Left renal cortex interstitium (tissue), 4 donors: ENCODE results near the gene PROM1. TPM values are rescaled to one million over a fixed set of nuclear protein-coding genes. Genes with fewer than 3 reads are reported as not detected.
A peak's percentile ranks its signal among the peaks of the same experiment; 100 is the strongest.

Experiments
- DNase-seq, 4 donors: peaks; one replicate each; pipeline ENCODE4 v3.0.0-alpha.2; 2013; ENCODE audit warnings: low read depth in 4 of 4, low spot score in 2 of 4, missing footprints in 1 of 4
- polyA plus RNA-seq, 4 donors: library from polyadenylated mRNA; unstranded; fragments of 120-200 nt; gene quantifications; one replicate each; pipeline ENCODE4 v1.2.1, GENCODE V29; 2013; ENCODE audit not compliant: insufficient read length in 4 of 4

Gene PROM1
- polyA plus RNA-seq, 4 donors: 31.4 to 45.8 (median 42.2) TPM

DNA sequence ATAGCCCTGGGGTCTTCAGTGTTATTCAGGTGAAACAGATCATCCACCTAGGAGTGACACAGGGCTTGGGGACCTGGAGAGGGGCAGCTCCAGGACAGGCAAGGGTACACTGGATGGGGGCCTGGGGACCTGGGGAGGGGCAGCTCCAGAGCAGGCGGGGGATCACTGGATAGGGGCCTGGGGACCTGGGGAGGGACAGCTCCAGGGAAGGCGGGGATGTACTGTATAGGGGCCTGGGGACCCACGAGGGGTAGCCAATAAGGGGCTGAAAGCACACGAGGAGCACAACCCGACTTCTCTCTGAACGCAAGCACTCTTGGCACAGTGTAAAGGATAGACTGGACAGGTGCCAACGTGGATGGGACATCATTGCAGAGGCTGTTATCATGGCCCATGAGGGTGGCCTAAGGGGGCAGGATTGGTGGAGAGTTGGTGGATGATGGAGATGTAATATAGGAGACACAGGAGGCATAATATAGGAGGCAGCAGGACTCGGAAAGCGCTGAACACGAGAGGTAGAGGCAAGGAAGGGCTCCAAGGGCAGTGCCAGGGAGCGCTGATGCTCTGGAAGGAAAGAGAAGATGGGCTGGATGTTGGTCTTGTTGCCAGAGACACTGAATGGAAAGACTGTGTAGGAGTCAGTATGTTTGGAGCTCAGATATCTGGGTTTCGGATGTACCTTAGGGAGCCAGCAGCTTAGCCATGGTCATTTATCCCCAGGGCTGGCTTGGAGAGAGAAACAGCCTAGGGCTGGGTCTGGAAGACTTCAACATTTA is 82.9 kb downstream of the PROM1 start:
- DNase-seq: peak in 1 of 4 donors; percentile 7

DNA sequence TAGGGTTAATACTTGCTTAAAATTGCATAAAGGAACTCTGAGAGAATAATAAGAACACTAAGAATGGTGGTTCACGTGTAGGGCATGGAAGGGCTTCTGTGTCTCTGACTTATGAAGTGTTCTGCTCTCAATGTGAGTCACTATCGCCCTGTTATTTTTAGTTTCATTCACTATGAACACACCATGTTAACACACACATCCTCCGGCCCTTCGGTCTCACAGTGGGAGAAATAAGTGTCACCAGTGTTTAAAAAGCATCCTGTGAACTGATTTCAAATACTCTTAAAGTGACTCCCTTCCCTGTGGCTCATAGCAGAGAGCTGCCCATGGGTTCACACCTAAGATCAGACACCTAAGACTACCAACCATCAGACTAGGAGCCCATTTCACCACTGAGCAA is 87.0 kb downstream of the PROM1 start:
- no peak for DNase-seq

DNA sequence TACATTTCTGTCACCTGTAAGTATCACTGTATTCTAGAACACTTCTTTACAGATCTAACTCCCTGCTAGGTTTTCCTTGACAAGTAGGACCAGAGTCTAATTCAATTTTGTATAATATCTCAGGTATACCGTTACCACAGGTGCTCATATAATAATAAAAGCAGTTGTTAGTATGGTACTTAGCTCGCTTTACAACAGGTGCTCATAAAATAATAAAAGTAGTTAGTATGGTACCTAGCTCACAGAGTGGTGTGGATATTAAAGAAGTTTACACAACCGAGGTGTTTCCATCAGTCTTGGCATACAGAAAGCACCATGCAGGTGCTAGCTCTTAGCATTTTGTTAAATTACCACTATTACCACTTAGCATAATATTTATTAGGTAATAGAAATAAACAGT is 88.0 kb downstream of the PROM1 start:
- DNase-seq: no peak

DNA sequence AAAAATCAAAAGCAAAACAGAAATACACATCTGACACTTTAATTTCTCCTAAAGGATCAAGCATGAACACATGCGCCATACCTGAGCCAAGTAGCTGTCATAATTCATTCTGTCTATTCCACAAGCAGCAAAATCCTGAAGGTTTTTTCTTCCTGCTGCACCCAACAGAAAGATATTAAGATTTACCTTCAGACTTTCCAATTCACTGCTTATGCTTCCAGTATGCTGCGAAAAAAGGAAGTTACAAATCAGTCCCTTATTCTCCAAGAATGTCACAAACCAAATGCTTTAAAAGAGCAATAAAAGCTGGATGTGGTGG is 91.7 kb downstream of the PROM1 start:
- DNase-seq: no peak

DNA sequence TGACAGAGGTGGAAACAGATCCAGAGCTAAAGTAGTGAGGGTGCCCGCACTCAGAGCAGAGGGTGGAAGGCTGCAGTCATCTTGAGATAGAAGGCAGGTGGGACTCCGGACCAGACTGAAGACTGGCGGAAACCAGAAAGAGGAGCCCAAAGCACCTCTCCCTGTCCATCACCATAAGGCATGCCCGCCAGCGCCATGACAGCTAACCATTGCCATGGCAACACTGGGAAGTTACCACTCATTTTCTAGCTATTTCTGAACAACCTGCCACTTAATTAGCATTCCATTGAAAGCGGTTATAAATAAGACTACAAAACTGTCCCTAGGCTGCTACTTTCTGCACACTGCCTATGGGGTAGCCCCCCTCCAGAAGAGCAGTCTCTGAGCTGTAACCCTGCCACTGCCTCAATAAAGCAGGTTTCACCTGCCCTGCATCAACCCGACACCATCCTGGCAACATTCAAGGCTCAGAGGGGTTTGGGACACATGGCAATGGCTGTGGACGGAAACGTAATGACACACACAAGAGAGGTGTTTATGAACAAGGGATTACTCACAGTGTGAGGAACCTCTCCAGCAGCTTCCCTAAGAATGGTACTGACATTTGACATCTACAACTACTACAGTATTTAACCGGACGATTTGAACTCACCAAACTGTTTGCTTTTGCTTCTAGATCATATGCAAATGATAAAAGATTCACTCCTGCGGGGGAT is 93.1 kb downstream of the PROM1 start:
- no peak for DNase-seq

DNA sequence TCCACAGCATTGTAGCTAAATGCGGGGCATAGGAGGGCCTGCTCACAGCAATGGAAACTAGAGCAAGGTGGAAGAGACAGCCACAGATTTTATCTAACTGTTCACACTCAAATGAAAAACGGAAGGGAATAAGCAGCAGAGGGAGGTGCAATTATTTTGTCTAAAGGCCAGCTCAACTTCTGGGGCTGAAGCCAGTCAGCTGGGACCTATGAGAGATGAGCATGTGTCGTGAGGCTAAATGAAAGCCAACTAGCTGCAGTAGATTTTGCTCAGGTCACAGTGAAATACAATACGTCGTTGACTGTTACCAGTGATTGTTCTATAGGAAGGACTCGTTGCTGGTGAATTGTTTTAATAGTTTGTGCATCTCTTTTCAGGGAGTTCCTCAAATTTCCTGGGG is 94.4 kb downstream of the PROM1 start:
- no peak for DNase-seq

DNA sequence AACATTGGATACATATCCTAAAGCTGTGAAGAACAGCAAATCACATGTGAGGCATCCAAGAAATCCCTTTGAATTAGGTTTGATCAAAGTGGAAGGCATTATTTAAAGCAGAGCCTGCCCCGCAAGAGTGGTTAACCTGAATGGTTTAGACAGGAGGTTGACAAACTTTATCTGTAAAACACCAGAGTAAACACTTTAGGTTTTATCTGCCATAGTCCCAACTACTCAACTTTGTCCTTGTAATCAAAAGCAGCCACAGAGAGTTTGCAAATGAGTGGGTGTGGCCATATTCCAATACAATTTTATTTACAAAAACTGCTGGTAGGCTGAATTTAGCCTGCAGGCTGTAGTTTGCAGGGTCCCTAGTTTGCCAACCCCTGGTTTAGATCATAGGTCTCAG is 95.6 kb downstream of the PROM1 start:
- no peak for DNase-seq

DNA sequence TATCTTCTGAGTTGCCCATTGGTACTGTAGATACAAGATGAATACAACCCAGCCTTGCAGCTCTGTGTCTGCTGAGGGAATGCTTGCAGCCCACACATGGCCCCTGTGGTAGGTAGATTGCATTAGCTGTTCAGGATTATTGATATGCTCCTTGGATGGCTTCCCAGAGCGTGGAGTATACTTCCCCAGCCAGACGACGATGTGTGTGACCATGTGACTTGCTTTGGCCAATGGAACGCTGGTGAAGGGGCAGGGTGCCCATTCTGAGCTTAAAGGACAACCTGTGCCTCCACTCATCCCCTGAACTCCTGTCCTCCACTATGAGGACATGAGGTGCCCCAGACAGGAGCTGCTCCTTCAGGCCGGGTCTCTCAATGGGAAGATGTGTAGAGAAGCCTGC is 96.9 kb downstream of the PROM1 start:
- DNase-seq: no peak

DNA sequence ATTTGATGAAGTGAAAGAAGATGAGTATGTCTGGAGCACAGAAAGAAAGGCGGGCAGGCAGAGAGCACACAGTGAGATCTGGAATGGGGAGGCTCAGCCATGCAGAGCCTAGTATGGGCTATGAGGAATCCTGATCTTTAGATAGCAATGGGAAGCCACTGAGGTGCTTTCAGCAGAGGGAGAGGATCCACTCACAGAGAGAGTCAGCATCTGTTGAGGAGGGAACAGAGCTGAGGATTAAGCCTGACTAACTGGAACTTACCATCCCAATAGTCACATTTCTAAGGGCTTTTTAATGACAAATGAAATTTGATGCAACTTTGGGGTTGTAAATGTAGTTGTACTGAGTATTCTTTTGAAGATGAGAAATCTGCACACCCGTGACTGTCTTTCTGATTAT is 100.2 kb downstream of the PROM1 start:
- no peak for DNase-seq

DNA sequence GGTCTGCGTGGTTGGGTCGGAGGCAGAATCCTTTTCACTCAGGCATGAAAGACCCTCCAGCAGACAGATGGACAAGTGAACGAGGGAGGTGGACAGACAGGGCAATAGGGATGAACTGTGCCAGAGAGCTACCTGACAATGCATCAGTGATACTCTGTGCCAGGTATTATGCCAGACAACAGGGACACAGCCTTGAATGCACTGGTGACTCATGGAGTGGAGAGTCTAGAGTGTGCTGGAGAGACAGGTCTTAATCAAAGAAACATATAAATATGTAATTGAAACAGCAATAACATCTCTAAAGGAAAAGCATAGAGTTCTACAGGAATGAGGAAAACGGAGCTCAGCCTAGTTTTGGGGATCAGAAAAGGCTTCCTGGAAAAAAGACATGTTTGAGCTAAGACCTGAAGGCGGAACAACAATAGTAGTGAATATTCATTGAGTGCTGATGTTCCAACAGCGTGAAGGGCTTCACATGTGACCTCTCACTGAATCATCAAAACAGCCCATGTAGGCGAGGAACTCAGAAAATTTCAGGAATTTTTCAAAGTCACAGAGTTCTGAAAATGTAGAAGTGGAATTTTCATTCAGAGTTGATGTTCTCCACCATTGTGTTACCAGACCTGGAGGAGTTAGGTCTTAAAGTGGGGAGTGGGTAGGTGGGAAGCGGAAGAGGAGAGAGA is 100.8 kb downstream of the PROM1 start:
- DNase-seq: no peak

DNA sequence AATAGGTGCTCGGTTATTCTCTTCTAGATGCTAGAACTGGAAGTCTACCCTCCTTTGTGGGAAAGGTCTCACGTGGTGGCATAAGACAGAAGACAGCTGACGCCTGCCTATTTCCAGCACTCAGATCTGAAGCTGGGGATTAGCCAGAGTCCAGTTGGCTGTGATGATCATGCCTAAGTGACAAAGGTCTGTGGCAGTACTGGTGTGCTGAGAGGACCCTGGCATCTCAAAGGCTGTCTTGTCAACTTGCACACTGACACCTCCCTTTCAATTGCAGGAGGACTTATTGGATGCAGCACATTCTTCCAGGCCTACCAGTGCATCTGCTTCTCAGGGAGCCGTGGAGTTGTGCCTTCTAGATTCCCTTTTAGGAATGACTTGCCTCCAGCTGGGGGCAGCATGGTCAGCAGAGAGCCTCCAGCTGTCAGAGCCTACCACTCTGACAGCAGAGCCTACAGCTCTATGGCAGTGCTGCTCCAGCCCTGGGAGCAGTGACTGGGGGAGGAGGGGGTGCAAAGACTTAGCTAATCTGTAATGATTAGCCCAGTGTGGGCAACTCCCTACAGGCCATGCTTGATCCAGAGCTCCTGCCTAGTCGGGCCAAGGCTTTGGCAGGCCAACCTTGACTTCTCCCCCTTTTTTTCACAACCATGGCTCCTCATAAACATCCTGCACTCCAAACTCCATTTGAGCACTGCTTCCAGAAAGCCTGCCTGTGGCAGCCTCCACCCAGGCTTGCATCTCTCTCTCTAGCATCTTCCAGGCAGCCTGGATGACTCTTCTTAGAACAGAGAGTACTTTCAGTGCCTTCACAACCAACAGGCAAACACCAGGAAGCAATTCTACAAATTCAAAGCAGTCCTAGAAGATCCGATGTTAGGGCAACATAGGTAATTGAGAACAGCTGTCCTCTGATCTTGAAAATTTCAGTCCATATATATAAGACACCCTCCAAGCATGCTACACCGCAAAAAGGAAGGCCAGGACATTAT is 107.1 kb downstream of the PROM1 start:
- no peak for DNase-seq

DNA sequence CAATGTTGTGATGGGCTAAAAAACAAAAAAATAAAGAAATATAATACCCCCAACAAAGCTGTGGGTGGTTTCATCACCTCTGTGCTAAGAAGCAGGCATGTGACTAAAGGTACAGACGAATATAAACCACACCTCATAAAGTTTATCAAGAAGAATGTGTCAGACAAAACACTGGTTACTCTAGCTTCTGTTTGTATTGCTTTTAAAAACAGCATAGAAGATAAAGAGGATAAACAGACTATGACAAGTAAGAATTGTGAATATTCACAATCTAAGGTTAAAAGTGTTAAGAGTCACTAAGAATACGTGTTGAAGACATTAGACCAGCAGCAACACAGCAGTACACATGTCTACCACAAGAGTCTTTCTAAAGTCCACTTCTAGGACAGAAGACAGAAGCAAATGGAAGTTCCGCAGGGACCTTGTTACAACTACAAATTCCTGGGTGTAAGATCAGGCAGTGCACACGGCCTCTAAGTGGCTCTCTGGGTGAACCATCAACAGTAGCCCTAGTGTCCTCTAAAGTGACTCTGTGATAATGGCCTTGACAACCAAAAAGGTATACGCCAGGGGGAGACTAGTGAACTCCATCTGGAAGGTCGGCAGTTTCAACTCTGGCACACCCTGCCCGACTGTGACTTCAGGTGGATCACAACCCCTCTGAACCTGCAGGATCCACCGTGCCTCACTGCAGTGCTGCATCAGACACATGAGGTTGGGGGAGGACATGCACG is 112.6 kb downstream of the PROM1 start:
- no peak for DNase-seq

DNA sequence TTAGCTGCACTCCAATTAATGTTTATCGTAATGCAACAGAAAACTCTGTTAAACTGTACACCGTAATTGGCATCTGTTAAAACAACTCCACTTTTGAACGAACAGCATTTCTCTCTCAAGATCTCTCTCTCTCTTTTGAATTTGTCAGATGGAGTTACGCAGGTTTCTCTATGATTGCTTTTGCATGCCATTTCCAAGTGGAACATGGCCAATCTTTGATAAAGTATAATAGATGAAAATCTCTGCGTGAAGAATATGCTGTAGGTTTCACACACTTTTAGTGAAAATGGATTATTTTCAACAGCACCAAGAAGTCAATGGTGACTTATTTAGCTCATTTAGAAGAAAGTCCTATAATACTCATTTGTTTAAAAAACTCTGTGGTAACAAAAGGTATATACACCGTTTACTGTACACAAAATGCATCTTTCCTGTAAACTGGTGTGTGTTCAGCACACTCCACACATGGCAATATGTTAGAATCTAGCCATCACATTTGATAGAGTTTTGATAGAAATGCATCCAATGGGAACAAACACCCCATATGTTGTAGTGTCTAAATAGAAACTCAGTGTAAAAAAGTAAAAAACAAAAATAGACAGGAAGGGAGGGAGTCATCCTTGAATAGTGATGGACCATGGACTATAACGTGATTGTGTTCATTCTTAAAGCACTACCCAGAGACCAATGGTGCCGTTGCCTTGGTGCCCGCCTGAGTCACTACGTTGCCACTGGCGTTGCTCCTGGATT is 115.1 kb downstream of the PROM1 start:
- no peak for DNase-seq

DNA sequence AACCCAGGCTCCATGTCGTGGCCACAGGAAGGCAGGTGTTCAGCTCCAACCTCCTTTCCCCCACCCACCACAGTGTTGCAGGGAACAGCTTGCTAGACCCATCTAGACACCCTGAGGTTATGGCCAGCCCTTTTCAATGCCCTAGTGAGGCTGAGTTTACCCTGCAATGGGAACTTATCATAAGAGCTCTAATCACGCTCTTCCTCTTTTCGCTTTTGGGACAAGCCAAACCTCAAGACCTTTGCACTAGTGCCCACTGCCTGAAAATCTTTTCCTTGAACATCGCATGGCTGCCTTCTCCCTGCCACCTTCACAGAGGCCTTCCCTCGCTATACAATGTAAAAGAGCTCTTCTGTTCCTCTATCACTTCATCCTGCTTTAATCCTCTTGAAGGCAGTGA is 118.5 kb downstream of the PROM1 start:
- DNase-seq: no peak

DNA sequence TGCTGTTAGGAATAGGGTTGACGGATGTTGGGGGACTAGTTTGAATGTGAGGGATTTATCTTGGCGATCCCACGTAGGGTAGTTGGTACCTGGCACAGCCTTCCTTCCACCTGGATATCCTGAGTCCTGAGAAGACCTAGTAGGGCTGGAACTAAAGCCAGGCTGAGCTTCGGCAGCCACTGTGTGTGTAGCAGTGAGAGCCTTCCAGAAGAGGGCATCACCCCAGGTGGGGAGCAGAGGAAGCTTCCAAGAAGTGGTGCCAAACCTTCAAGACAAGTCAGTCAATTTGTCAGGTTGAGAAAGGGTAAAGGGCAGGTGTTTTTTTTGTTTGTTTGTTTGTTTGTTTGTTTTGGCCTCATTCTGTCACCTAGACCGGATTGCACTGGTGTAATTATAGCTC is 119.7 kb downstream of the PROM1 start:
- DNase-seq: no peak

DNA sequence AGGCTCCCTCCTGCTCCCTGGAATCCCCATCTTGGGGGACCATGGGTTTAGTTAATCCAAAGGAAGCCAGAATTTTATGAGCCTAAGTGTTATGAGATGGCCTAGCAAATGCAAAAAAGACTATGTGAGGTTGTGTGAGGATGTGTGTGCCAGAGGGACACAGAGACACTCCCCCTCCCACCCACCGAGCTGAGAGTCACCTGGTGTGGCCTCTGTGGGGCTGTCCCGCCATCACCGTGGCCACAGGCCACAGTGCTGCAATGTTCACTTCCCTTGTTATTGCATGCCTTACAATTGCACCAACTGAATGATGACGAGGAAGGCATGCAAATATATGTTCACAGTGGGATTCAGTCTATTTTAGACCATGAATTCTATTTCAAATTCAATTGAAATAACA is 120.2 kb downstream of the PROM1 start:
- no peak for DNase-seq

DNA sequence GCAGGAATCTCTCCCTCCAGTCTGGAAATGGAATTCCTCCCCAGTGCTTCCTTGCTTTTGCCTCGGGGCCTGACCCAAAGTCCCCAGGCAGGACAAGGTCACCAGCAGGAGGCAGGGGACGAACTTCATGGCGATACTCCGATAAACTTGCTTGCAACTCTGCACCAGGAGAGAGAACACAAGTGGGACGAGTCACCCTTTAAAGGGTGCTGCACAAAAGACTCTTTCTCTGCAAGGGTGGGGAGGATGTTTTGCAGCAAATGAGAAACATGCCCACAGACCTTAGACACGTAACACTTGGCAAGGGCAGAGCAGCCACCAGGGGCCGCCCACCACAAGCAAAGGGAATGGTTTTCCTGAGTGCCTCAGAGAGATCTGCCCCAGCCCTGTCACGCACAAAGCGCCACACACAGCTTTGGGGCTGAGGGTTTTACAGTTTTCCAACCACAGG is 120.8 kb downstream of the PROM1 start, which contains the start of gene FGFBP2:
FGFBP2 (minus strand) TSS at position 175 of the 451 bp plus-strand sequence; CDS start at position 129, 46 bp downstream.
- no peak for DNase-seq

DNA sequence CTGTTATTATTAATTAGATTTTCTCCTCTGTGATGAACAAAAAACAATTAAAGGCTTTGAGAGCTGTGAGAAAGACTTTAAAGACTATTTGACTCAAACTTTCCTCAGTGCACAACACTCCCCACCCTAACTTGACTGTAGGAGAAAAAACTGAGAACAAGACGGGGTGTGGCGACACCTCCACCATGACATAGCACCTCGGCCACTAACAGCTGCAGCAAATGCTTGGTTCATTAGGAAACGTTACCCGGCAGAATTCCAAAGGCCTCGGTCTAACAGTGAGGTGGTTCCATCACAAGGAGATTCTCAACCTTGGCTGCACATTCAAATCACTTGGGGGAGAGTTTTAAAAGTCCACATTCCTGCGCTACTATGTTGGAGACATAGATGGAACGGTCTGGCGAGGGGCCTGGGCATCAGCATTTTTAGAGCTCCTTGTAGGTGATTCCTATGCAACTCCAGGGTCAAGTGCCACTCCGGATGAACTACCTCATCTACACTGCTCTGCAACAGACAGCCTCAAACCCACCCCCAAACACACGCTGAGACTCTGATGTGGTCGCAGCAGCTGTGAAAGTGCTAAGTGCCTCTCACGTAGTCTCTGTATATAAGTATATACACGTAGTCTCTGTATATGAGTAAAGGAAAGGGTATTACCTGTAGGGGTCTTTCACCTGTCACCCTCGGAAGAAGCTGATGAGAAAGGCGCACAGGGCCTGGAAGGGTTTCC is 121.9 kb downstream of the PROM1 start:
- DNase-seq: no peak
